Lung (tissue), 12 donors: ENCODE results near the gene KHSRP. TPM values are rescaled to one million over a fixed set of nuclear protein-coding genes. Genes with fewer than 3 reads are reported as not detected.

Experiments used
- ATAC-seq: fragments of 200-7000 bp; cut with Tn5 transposase; one replicate; pipeline ENCODE4 v1.9.1; 2020; ENCODE audit warnings: moderate number of reproducible peaks; ENCODE audit not compliant: insufficient read depth, low FRiP score
- DNase-seq, 3 donors: peaks; one replicate each; pipeline ENCODE4 v3.0.0-alpha.2; 2013 to 2017
- H3K27ac ChIP-seq, 2 donors: one replicate each; pipeline ENCODE4 v1.5.1; 2013; ENCODE audit warnings: mild to moderate bottlenecking in 2 of 2, moderate library complexity in 2 of 2, control low read depth in 1 of 2, inconsistent platforms in 1 of 2, low read depth in 1 of 2, low read length in 1 of 2
- H3K27me3 ChIP-seq, 3 donors: one replicate each; pipeline ENCODE4 v1.5.1; 2013; ENCODE audit warnings: low read length in 2 of 3; ENCODE audit not compliant: control insufficient read depth in 3 of 3, insufficient read depth in 3 of 3
- H3K36me3 ChIP-seq, 4 donors: one replicate each; pipeline ENCODE4 v1.5.1; 2013; ENCODE audit warnings: low read length in 4 of 4, mild to moderate bottlenecking in 1 of 4, moderate library complexity in 1 of 4; ENCODE audit not compliant: control insufficient read depth in 4 of 4, insufficient read depth in 4 of 4
- H3K4me1 ChIP-seq, 5 donors: one replicate each; pipeline ENCODE4 v1.5.1; 2013; ENCODE audit warnings: low read length in 5 of 5, mild to moderate bottlenecking in 2 of 5, moderate library complexity in 1 of 5; ENCODE audit not compliant: control insufficient read depth in 5 of 5, insufficient read depth in 5 of 5
- H3K4me3 ChIP-seq: one replicate; pipeline ENCODE4 v1.5.1; 2013; ENCODE audit warnings: mild to moderate bottlenecking, control low read depth, moderate library complexity
- H3K9ac ChIP-seq, 2 donors: one replicate each; pipeline ENCODE4 v1.5.1; 2013; ENCODE audit warnings: low read length in 2 of 2, control low read depth in 1 of 2; ENCODE audit not compliant: insufficient read depth in 1 of 2
- H3K9me3 ChIP-seq, 4 donors: one replicate each; pipeline ENCODE4 v1.5.1; 2013; ENCODE audit warnings: low read length in 3 of 4, mild to moderate bottlenecking in 1 of 4, moderate library complexity in 1 of 4; ENCODE audit not compliant: control insufficient read depth in 4 of 4, insufficient read depth in 3 of 4
- WGBS, 2 donors: extraction: QIAGEN DNeasy Blood & Tissue Kit; methylation state at CpG; one replicate each; pipeline ENCODE4 v1.1.7; 2013; 5-methylcytosine and 5-hydroxymethylcytosine counted together
- polyA plus RNA-seq, 2 donors: library from polyadenylated mRNA; stranded (reverse); fragments of 200-250 nt; gene quantifications; one replicate each; pipeline ENCODE4 v1.2.1, GENCODE V29; 2013
- total RNA-seq, 2 donors: library from RNA; depleted of rRNA in 1 of 2; stranded (reverse); fragments of >200 nt in 1 of 2; gene quantifications; one replicate each; pipeline ENCODE4 v1.2.1, GENCODE V29; 2014 to 2021
- TF ChIP-seq, protein P1 (sequence below): IDR thresholded peaks from 2 replicates; pipeline ENCODE4 v1.5.1; 2012; ENCODE audit warnings: mild to moderate bottlenecking; ENCODE audit errors: control extremely low read depth, extremely low read depth
- donor health status: control.
- donor health status: control.
- donor health status: Bipolar disorder and iron deficiency.
- donor health status: healthy.
- donor health status: DM: yes; HTN: yes; CAD: no.

Gene KHSRP
- total and polyA plus RNA-seq, 4 donors: 116 to 204 (median 141) TPM

DNA sequence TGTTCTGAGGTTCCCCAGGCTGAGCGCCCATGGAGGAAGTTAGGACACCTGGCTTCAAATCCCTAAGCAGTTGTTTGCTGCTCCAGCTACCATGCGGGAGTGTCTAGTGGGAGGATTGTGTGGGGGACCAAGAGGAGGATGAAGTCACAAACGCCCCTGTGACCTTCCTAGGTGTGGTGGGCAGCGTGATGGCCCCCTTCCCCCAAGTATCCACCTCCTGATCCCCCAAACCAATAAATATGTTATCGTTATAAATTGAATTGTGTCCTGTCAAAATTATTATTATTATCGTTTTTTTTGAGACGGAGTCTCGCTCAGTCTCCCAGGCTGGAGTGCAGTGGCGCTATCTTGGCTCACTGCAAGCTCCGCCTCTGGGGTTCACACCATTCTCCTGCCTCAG is 9.1 kb upstream of the KHSRP start, which contains the start of gene SLC25A41:
Gene SLC25A41 (minus strand): TSS at position 101 of the 400 bp plus-strand sequence. CDS start 70 bp downstream, at position 31.
- no peak for ATAC-seq
- WGBS, 2 donors: 91% methylated on average over 10 of the region's 10 CpGs
- Histone ChIP-seq H3K27me3 (no peaks in the 10 kb centered on the region), H3K9me3 (no peaks in the 10 kb centered on the region), H3K4me1 (no peaks in the 10 kb centered on the region), H3K9ac (no peak within 1 kb of the TSS), H3K36me3 (no peaks in the 10 kb centered on the region), H3K4me3 (no peak within 1 kb of the TSS), H3K27ac (no peak within 1 kb of the TSS)
- TF ChIP-seq, protein P1, sequence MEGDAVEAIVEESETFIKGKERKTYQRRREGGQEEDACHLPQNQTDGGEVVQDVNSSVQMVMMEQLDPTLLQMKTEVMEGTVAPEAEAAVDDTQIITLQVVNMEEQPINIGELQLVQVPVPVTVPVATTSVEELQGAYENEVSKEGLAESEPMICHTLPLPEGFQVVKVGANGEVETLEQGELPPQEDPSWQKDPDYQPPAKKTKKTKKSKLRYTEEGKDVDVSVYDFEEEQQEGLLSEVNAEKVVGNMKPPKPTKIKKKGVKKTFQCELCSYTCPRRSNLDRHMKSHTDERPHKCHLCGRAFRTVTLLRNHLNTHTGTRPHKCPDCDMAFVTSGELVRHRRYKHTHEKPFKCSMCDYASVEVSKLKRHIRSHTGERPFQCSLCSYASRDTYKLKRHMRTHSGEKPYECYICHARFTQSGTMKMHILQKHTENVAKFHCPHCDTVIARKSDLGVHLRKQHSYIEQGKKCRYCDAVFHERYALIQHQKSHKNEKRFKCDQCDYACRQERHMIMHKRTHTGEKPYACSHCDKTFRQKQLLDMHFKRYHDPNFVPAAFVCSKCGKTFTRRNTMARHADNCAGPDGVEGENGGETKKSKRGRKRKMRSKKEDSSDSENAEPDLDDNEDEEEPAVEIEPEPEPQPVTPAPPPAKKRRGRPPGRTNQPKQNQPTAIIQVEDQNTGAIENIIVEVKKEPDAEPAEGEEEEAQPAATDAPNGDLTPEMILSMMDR: no peak
- no peak for DNase-seq

DNA sequence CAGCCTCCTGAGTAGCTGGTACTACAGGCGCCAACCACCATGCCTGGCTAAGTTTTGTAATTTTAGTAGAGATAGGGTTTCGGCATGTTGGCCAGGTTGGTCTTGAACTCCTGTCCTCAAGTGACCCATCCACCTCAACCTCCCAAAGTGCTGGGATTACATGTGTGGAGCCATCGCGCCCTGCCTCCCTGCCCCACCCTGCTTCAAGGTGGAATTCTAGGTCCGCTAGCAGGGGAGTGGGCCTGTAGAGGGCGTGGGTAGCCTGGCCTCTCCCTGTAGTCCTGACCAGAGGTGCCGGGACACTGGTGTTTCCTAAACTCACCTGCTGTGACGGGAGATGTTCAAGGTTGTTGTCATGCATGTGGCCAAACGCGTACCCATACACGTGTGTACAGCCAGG is 8.6 kb upstream of the KHSRP start:
- 90 to 93% methylated on average over 11 of the region's 11 CpGs for WGBS, 2 donors
- Histone ChIP-seq H3K27ac (no peak overlapping the region), H3K4me3 (no peak overlapping the region), H3K27me3 (no peaks in the 10 kb centered on the region), H3K9me3 (no peaks in the 10 kb centered on the region), H3K9ac (no peak overlapping the region), H3K4me1 (no peaks in the 10 kb centered on the region), H3K36me3 (no peaks in the 10 kb centered on the region)
- ATAC-seq (no peak), DNase-seq (no peak)
- TF ChIP-seq, protein P1: no peak

DNA sequence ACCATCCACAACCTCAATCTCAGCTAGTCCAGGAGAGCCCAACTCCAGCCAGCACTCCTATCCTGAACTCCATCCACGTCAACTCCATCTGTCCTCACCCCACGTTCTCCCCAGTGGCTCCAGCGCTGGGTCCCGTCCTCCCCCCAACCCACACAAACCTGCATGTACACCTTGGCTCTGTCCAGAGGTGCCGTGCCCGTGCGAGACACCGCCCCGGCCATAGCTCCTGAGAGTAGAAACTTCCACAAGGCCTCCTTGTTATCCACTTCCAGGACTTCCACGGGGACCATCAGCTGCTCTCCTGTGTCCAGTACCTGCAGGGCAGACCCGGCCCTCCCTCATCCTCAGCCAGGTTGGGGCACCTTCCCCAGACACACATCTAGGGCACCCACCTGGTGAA is 7.3 kb upstream of the KHSRP start:
- H3K4me3 ChIP-seq: no peak overlapping the region
- H3K9ac ChIP-seq: no peak overlapping the region
- H3K27me3 ChIP-seq: no peaks in the 10 kb centered on the region
- TF ChIP-seq, protein P1: no peak
- no peaks in the 10 kb centered on the region for H3K36me3 ChIP-seq
- DNase-seq: no peak
- H3K9me3 ChIP-seq: no peaks in the 10 kb centered on the region
- 88 to 93% methylated on average over 11 of the region's 11 CpGs for WGBS, 2 donors
- no peak for ATAC-seq
- no peaks in the 10 kb centered on the region for H3K4me1 ChIP-seq
- no peak overlapping the region for H3K27ac ChIP-seq
